HG03103 (cell line): Measurements from ENCODE around the gene PRKAG3.
"Not testable (repeated sequence)": the region's sequence is repeated elsewhere in the genome, so short reads cannot be mapped to it uniquely, and the experiment has no call there.

Experiments used
- ATAC-seq: cut with Tn5 transposase; IDR thresholded peaks from one replicate; pipeline ENCODE4 v1.9.1; 2021; ENCODE audit warnings: low read depth; ENCODE audit not compliant: unreplicated experiment

Gene PRKAG3

DNA sequence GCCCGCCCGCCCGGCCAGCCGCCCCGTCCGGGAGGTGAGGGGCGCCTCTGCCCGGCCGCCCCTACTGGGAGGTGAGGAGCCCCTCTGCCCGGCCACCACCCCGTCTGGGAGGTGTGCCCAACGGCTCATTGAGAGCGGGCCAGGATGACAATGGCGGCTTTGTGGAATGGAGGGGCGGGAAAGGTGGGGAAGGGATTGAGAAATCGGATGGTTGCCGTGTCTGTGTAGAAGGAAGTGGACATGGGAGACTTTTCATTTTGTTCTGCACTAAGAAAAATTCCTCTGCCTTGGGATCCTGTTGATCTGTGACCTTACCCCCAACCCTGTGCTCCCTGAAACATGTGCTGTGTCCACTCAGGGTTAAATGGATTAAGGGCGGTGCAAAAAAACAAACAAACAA lies 15.4 kb upstream of the PRKAG3 start:
- ATAC-seq = not testable (repeated sequence)

DNA sequence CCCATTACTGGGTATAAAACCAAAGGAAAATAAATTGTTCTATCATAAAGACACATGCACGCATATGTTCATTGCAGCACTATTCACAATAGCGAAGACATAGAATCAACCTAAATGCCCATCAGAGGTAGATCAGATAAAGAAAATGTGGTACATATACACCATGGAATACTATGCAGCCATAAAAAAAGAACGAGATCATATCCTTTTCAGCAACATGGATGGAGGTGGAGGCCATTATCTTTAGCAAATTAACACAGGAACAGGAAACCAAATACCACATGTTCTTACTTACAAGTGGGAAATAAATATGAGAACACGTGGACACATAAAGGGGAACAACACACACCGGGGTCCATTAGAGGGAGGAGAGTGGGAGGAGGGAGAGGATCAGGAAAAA lies 12.7 kb upstream of the PRKAG3 start:
- ATAC-seq = not testable (repeated sequence)

DNA sequence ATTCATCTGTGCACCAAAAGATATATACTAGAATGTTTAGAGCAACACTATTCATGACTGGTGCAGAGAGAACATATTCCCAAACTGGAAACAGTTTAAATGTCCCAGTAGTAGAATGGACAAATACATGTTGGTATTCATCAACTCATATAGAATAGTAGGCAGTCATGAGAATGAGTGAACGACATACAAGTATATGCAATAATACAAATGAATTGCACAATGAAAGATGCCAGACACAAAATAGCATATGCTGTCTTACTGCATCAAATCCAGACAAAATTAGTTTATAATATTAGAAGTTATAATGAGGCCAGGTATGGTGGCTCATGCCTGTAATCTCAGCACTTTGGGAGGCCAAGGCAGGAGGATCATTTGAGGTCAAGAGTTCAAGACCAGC lies 8.3 kb upstream of the PRKAG3 start:
- ATAC-seq = no peak

DNA sequence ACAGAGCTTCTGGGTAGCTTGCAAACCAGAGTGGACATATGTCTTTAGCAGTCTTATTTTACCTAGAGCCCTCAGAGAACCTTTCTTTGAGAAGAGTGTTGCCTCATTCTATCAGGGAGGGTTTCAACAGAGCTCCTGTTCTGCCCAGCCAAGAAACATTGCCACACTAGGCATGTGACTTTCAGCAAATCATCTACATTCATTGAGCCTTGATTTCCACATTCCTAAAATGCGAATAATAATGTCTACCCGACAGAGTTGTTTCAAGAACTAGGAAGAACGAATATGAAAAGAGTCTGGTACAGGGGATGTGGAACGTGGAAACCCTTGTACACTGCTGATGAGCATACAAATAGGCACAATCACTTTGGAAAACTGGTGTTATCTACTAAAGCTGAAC lies 7.8 kb upstream of the PRKAG3 start:
- ATAC-seq = no peak

DNA sequence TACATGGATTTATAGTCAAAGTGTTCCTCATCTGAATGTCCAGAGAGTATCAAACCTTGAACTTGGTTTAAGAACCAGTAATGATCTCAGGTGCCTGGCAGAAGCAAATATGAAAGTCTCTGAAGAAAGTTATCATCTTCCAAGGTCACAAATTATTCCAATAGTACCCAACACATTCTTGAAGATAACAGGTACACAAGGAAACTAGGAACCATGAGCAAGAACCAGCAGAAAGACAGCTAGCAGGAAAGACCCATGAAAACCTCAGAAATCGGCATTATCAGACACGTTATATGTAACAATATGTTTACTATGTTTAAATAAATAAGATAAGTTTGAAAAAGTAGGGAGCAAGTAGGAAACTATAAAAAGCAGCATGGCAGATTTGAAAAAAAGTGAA lies 5.9 kb upstream of the PRKAG3 start:
- no peak for ATAC-seq

DNA sequence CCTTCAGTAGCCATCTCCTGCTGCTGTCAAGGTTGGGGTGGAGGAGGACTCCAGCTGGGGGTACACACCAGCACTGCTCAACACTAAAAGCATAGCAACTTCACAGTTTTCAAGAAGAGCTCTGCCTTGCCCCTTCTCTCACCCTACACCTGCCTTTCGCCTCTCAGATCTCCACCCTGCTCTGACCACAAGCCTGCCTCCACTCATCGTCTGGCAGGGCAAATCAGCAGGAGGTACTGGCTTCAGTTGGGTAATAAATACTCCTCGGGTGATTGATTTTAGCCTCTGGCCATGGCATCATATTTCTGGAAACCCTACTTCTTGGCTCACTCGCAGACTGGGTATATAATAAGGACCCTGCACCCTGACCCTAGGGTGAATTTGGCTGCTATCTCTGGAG lies 3.1 kb upstream of the PRKAG3 start:
- no peak for ATAC-seq

DNA sequence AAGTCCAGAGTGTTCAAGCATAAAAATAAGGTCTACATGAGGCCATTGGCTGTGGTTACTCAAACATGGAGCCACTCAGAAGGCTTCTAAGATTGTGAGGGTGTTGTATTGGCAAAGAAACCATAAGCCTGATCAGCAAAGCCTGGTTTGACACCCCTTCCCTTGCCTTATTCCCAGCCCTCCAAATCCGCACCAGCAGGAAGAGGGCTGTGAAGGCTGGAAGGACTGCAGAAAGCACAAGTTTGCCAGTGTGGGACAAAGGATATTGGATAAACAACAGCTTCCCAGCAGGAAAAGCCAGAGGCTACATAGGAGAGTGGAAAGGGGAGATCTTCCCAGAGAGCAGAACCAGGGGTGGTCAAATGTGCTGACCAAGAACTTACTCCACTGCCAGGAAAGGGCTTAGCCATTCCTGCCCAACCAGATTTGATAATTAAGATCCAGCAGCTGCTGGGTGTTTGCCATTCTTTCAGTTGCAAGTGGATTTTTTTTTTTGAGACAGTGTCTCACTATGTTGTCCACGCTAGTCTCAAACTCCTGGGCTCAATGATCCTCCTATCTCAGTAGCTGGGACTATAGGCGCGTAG lies 1.5 kb upstream of the PRKAG3 start:
- ATAC-seq = no peak

DNA sequence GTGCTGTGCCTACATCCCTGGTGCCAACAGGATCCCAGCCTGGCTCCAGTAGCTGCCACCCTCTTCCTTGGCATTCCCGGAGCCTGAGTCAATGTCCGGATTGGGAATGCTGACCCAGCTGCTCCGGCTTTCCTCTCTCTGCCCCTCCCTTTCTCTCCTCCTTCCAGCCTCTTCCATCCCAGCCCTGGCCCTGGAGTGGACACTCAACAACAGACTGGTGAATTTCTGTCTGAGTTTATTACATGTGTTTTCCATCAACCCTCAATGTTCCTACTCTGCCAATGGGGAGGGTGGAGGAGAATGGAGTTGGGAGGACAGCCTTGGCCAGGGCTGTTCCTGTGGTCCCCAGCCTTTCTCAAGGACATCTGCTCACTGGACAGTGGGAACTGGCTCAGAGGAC lies 917 bp upstream of the PRKAG3 start:
- ATAC-seq = no peak

DNA sequence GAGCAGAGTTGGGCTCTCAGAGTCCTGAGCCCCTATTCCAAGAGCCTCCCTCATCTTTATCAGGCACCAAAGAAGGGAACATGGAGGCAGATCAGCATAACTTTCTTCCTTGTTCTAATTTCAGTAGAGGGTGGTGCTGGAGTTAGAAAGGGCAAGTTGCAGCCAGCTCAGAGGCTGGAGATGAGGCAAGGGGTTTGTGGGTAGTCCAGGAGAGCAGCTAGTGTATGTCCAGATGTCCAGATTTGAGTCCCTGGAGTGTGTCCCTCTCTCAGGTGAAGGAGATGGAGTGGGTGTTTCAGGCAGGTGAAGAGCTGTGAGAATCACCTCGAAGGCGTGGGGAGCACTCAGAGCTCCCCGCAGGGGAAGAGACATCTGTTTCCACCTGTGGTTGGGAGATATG lies 478 bp upstream of the PRKAG3 start:
- no peak for ATAC-seq

DNA sequence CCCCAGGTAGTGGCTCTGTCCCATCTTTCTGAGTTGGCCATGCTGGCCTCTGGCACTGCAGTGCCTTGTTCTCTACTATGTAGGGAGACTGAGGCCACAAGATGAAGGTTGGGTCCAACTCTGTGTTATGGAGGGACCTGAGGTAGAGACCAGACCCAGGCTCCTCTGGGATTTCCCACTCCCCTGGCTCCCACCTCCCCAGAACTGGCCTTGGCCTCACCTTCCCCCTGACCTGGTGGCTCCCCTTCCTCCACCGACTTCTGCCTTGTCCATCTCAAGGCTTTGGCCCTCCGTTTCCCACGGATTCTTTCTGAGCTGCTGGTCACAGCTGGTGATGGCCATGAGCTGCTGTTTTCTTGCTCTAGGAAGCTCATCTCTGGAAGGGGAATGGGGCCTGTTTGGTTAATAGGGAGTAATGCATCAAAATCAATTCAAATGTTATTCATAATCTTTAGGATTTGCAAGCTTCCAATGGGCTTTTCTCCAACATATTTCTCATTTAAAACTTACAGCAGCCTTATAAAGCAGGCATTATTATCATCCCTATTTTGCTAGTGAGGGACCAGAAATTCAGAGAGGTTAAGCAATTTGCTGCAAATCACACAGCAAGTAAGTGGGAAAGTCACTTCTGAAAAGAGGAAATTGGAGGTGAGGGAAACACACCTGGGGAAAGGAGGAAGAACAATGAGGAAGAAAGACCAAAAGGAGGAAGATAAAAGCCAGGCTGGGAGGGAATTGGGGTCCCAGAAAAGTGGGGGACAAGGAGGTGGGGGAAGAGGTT lies 887 bp downstream of the PRKAG3 start:
- no peak for ATAC-seq

DNA sequence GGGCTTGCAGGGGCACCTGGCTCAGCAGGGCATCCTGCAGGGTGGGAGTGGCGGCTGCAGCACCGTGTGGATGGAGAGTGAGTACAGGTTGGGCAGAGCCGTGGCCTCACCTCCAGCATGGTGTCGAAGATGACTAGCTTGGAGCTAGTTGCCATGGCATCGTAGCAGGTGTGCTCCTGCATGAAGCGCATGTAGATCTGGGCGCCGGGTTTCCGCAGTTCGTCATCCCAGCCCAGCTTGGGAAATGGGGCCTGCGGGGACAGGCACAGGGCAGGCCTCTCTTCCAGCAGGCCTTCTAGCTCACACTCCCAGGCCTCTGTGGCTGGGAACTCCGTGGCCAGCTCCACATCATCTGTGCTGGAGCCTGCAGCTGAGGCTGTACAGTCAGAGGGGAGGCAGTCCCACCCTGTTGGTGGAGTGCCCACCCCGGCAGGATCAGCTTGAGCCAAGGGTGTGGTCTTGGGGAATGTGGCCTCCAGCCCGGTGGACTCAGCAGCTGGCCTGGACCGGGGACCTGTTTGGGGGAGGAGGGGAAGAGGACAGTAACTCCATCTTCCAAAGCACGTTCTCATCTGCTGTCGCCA lies 1.6 kb downstream of the PRKAG3 start:
- no peak for ATAC-seq

DNA sequence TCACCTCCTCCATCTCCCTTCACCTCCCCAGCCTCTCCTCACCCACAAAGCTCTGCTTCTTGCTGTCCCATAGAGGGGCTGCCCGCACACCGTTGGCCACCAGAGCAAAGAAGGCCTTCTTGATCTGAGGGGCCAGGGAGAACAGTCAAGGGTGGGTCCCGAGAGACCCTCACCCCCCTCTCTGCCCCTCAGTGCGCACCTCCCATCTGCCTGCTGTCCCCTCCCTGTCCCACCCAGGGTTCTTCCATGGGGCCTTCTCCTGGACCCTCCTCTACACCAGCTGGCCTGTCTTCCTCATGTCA lies 3.2 kb downstream of the PRKAG3 start:
- ATAC-seq = no peak

DNA sequence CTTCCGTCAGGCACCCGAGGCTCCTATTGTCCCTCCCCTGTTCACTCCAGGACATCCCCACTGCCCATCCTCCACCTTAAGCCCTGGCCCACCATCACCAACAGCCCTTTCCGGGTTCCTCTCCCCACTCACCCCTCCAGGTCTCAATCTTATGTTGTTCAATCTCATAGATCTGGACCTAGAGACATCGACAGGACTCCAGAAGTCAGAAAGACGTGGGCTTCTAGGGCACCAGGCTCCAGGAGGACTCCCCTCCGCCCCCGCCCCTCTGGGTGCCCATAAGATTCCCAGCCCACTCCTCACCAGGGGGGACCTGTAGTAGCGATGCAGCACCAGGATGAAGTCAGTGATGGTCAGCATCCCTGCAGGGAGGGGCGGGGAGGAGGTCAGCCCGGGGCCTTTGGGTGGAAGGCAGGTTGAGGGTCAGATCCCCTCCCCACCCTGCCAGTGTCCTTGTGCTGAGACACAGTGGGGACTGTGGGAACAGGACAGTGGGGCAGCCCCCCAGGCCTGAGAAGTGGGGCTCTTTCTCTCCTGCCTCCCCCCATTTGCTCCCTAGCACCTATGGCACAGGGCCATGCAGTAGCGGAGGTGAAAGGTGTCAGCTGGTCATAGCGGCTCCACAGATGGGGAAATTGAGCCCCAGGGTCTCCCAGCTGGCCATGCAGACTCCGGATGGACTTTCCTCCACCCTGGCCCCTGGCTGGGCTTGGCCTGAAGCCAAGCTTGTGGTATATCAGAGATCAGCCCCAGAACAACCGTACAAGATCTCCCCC lies 3.7 kb downstream of the PRKAG3 start:
- no peak for ATAC-seq

DNA sequence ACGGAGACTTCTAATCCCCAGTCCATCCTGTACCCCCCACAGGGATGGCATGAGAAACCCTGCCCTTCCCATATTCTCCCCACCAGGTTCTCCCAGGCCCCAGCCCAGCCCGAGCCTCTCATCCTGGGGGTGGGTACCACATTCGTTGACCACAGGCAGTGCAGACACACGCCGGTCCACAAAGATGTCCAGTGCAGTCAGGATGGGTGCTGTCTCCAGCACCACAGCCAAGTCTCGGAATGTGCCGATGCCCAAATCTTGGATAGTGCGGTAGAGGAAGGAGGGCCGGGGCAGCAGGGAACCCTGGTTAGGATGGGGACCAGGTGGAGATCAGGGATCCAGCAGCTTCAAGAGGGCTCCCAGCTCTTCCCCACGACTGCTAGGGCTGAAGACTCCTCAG lies 4.8 kb downstream of the PRKAG3 start:
- ATAC-seq = no peak

DNA sequence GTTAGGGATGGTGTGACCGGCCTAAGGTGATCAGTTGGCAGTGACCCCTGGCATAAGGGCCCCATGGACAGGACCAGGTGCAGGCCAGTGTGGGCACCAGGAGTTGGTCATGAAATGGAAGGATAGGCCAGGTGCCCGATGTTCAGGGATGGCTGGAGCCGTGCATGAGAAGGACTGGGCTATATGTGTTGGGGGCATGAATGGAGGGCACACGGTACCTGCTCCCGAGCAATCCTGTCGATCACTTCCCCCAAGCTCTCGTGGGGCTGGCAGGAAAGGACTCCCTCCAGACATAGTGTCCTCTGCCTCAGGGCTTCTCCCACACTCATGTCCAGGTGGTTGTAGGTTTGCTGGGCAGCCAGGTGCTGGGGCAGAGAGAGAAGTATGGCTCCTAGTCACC lies 7.6 kb downstream of the PRKAG3 start:
- ATAC-seq = no peak

DNA sequence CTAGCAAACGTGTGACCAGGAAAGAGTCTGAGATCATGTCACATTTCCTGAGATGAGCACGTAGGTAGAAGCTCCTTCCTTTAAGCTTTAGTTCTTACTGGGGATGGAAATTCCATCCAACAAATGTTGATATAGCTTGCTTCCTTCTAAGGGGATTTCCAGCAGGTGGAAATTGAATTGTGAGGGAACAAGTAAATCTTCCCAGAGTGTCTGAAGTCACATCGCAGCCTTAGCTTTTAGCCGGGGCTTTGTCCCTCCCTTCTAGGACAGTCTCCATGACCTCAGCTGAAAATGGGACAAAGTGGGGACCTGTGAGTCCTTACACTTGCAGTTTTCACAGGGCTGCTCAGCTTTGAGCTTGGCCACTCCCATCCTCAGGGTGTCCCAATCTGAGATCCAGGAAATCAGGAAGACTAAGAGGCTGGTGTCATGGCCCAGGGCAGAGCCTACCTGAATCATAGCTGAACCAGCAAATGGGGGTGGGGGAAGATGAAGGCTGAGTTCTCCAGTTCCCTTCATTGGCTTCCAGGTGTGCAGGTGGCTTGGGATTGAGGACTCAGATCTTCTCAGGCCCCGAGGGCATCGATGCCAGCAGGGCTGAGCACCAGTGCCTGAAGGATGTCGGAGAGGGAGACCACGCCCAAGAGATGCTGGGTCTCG lies 8.3 kb downstream of the PRKAG3 start:
- no peak for ATAC-seq

DNA sequence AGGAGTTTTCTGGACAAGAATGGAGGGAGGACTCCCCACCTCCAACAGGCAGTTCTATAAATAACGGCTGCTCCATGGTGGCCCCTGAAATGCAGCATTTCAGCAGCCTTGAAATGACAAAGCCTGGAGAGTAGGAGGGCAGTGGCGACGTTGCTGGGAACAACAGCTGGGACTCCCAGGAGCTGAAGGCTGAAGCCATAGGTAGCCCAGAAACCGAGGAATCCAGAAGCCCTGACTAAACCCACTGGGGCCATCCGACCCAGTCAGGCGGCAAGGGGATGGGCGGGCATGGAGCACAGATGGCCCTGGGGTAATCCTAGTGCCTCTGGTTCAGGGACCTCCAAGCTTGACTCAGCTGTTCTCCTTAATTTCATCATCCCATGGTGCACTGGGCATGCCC lies 9.0 kb downstream of the PRKAG3 start:
- ATAC-seq = no peak

DNA sequence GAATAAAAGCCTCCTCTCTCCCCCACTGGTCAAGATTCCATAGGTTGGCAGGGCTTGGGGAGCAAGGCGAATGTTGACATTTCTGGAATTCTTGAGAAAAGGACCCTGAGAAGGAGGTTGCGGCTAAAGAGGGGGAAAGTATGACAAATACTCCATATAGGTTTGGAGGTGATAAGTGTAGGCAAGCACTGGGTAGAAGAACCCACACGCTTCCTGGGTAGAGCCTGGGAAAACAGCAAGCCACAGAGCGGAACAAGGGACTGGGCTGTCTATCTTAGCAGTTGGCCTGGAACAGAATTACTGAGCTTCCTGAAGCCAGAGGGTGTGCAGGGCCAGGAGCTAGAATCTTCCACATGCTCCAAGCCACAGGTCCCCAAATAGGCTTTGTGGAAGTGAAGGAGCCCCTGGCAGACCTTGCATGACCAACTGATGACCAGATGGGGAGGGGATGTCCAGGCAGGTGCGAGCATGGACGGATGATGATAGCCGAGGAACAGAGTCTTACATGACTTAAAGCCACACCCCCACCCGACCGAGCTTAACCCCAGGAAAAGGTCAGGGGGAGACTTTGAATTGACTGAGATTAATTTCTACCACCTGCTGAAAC lies 9.9 kb downstream of the PRKAG3 start:
- no peak for ATAC-seq

DNA sequence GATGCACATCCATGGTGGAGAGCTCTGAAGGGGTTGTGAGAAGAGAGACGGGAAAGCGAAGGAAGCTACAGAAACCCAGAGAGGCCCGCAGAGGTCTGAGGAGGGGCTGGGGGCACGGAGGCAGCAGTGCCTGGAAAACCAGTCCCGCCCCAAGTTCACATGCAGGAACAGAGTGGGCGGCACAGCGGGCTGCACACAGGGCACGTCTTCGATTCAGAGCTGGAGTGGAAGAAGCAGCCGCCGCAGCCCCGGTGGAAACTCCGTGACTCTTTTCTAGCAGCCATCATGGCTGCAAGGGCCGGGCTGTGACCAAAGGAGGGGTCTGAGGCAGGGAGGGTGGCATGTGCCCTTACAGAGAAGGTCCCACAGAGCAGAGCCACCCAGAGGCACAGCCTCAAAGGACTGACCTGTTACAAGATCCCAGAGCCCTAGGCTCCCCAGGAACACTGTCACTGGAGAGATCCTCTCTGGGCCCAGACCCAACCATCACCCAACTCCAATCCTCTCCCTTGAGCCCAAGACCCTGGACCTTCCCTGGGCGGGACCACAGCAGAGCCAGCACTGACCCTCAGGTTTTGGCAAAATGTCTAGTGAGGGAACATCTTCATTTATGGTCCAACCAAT lies 10.7 kb downstream of the PRKAG3 start:
- ATAC-seq = no peak

DNA sequence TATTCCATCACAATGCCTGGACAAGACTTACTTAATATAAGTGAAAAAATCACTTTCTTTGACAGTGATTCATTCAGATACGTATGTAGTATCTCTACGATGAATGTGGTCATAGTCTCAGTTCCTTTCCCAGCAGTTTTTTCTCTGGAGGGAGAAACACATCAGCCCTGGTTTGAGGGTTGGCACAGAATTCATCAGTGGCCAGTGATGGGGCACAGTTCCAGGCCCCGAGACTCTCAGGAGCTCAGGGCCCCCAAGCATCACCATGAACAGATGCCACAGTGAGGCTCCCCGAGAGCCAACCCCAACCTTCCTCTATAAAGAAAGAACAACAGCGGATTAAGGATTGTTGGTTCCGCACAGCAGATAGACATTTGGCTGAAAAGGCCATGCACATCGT lies 12.5 kb downstream of the PRKAG3 start:
- no peak for ATAC-seq
